Myocyte (in vitro differentiated cells): ENCODE measurements around the gene PPP1R8. TPM values are rescaled to one million over a fixed set of nuclear protein-coding genes. Genes with fewer than 3 reads are reported as not detected.
"Not testable (repeated sequence)": the region's sequence is repeated elsewhere in the genome, so short reads cannot be mapped to it uniquely, and the experiment has no call there.

Experiments used
- DNase-seq: peaks from one replicate; pipeline ENCODE4 v3.0.0-alpha.2; 2012; ENCODE audit warnings: low read depth
- polyA plus RNA-seq: library from polyadenylated mRNA; unstranded; fragments of >200 nt; gene quantifications from one replicate; pipeline ENCODE4 v1.2.1, GENCODE V29; 2012; ENCODE audit warnings: missing spikeins
- total RNA-seq: library from RNA; depleted of rRNA; stranded (reverse); fragments of >200 nt; gene quantifications from 2 replicates; pipeline ENCODE4 v1.2.3, GENCODE V29; 2014

PPP1R8 gene
- total RNA-seq: 37.5 and 48.2 TPM in 2 replicates
- 34.9 TPM for polyA plus RNA-seq

DNA sequence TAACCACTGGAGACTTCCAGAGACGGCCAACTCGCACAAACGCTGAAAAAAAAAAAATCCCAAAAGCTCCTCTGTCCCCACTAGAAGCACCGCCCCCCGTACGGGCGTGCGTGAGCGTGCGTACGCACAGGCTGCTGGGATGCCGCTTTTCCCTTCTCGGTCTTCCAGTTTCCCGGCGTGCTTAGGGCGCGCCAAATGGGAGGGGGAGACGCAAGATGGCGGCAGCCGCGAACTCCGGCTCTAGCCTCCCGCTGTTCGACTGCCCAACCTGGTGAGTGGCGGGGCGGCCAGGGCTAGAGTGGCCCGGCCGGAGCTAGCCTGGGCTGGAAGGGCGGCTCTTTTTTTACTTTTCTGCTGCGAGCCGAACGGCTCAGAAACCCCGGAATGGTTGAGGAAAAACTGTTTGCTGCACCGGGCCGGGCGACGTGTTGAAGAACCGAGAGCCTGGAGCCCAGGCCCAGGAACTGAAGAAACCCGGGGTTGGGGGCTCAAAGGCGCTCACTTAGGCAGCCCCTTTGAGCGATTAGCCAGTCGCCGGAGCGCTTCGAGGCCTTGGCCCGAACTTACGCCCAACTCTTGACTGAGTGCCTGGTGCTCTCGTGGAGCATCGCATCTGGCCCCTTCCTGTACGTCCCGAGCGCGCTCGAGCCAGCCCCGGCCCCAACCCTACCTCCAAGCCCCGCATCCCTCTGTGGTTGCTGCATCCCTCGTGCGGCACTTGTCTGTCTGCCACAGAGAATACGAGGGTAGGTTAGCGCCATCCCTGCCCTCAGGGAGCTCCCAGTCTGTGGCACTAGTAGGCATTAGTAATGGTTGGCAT, at the start of gene PPP1R8:
TSS of gene PPP1R8 (plus strand) at position 162 of the 820 bp plus-strand sequence. CDS start at position 216, 54 bp downstream.
- DNase-seq: peak; percentile 98

DNA sequence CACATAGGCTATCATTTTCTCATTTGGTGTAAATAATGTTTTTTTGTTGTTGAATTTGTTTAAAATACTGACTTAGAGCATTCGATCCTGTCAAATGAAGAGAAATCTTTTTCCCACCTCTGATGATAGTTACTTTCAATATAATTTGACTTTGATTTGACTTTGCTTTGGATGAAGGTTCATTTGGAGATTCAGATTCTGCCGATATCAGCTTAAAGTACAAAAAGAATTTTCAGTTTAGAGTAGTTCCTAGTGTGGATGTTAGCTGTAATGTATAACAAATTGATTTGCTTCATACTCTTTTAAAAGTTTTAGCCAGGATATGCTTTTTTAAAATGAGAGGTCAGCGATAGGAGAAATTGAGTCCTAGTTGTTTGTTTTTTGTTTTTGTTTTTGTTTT, 47.6 kb upstream of the PPP1R8 start:
- no peak for DNase-seq

DNA sequence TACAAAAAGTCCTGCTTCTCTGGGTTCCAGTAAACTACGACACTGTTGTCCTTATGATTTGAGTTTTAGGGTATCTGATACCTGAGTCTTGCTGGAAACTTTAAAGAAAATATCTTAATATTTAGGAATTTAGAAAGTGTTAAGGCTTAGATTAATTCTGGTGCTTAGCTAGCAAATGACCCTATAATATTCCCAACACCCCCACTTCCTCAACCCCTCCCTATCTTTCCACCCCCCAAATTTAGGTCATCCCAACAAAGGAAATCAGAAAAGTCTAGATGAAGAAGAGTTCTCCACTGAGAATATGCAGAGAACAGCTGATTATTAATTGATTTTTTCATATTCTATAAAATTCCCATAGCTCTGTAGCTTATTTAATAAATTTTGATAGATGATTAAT, 45.9 kb upstream of the PPP1R8 start:
- DNase-seq: no peak

DNA sequence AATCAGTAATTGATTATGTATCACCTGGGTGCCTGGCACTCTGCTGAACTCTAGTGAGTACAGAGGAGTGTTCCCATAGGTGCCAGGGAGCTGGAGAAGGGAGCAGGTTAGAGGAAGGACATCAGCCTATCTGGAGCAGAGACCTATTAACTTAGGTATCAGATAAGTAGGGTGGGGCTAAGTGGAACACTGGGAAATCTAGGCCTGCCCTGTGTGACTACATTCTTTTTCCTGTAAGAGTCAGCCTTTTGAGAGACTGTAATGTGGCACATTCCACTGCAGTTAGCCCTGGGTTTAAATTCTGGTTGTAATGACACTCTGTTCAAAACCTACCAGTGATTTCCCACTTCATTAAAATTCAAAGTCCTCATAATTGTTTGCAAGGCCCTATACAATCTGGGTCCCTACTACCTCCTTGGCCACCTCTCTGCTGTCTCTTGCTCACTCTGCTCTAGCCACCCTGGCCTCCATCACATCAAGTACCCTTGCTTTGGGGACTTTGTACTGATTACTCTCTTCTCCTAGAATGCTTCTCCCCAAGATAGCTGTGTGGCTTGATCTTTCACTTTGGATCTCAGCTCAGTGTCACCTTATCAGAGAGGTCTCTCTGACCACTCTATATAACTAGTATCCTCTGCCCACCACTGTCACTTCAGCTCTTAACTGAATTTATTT, 44.7 kb upstream of the PPP1R8 start:
- DNase-seq: no peak

DNA sequence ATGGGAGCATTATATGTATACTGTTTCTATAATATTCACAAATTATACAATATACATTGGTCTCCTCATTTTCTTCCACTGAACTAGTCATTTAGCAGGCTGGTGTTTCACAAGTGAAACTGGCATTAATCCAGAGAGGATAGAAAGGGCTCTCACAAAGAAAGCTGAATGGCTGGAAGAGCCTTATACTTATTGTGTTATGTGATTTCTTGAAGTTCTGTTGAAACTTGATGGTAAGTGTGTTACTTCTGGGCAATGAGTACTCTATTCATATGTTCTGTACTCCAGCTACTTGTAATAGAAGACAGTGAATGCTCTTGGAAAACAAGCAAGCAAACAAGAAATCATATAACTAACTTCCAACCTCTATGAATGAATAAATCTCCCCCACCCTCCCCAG, 42.7 kb upstream of the PPP1R8 start:
- peak; percentile 26 for DNase-seq

DNA sequence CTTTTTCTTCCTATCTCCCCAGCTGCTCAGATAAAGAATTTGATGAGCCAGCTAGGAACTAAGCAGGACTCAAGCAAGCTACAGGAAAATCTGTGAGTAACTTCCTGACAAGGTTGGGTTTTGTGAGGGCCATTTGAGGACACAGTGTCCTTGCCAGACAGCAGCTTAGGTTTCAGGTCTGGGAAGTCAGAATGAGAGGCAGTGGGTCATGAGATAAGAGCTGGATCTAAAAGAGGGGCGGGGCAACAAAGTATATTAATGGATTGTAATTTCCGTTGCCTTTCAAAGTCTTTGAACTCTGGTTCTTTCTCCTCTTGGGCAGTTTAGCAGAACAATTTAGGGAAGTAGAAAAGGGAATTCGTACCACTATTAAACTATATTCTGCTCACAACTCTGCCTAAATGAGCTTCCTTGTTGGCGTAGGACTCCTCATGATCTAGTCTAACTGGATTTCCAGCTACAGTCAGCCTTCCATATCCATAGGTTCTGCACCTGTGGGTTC, 41.0 kb upstream of the PPP1R8 start:
- DNase-seq: peak; percentile 82

DNA sequence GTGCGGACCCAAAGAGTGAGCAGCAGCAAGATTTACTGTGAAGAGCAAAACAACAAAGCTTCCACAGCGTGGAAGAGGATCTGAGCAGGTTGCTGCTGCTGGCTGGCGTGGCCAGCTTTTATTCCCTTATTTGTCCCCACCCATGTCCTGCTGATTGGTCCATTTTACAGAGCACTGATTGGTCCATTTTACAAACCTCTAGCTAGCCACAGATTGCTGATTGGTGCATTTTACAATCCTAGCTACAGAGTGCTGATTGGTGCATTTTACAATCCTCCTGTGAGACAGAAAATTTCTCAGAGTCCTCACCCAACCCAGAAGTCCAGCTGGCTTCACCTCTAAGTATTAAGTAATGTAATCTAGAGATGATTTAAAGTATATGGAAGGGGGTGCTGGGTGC, 40.3 kb upstream of the PPP1R8 start:
- not testable (repeated sequence) for DNase-seq

DNA sequence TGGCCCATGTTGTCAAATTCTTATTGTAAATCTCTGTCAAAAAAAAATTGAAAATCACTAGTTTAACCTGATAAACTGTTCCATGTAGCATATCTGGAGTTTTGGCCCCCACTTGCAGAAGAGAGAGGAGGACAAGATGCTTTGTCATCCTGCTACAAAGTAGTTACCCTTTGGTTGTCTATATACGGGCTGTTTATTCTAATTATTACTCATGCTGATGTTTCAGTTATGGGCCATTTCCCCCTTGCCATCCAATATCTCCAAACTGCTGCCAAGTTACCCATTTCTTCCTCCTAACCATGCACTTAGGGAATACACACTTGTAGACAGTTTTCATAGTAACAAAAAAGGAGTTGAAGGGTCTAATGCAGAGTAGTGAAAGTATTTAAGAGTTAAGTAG, 35.0 kb upstream of the PPP1R8 start:
- no peak for DNase-seq

DNA sequence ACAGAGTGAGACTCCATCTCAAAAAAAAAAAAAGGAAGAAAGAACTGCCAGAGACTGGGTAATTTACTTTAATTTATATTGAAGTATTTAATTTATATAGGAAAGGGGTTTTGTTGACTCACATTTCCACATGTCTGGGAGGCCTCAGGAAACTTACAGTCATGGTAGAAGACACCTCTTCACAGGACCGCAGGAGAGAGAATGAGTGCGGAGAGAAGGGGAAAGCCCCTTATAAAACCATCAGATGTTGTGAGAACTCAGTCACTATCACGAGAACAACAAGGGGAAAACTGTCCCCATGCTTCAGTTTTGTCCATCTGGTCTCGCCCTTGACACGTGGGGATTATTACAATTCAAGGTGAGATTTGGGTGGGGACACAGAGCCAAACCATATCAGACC, 25.8 kb upstream of the PPP1R8 start:
- no peak for DNase-seq

DNA sequence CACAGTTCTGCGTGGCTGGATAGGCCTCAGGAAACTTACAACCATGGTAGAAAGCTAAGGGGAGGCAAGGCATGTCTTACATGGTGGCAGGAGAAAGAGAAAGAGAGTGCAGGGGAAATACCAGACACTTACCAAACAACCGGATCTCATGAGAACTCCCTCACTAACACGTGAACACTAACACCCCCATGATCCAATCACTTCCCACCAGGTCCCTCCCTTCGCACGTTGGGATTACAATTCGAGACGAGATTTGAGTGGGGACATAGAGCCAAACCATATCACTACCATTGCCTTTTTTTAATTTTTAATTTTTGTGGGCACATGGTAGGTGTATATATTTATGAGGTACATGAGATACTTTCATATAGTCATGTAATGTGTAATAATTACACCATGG, 23.8 kb upstream of the PPP1R8 start:
- DNase-seq: no peak

DNA sequence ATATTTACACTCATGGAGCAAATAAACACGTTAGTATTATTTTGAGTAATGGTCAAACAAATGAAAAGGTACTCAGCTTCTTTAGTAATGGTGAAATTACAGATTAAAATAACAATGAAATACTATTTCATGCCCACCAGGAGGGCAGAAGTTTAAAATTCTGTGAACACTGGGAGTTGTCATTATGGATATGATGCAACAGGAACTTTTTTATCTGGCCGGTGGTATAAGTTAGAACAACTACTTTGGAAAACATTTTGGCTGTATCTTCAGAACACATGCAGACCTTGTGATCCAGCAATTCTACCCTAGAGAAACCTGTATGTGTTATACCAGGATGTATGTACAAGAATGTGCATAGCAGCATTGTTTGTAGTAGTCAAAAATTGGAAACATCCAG, 23.2 kb upstream of the PPP1R8 start:
- no peak for DNase-seq

DNA sequence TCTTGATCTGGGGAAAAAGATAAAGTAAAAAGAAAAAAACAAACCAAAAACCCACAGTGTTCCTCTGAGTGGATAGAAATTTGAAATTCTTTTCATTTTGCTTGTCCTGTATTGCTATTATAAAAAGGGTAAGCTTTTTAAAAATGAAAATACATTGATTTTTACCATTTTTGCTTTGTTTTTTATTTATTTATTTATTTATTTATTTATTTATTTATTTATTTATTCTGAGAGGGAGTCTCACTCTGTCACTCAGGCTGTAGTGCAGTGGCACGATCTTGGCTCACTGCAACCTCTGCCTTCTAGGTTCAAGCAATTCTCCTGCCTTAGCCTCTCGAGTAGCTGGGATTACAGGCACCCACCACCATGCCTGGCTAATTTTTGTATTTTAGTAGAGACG, 22.5 kb upstream of the PPP1R8 start:
- DNase-seq: not testable (repeated sequence)

DNA sequence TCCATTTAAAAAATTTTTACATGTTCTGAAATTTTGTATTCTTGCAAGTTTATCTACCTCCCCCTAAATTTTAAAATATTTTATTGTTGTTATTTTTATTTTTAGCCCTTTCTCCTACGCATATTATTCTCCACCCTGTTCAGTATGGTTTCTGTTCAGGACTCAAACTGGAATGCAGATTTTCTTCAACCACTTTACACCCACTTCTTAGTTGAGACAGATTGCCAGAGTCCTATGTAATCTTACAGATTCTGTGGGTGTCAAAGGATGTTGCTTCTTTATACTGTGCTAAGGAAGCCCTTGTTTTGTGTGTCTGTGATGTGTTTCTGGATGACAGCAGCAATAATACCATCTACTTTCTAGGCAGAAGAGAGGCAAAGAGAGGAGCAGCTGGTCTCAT, 20.7 kb upstream of the PPP1R8 start:
- DNase-seq: no peak

DNA sequence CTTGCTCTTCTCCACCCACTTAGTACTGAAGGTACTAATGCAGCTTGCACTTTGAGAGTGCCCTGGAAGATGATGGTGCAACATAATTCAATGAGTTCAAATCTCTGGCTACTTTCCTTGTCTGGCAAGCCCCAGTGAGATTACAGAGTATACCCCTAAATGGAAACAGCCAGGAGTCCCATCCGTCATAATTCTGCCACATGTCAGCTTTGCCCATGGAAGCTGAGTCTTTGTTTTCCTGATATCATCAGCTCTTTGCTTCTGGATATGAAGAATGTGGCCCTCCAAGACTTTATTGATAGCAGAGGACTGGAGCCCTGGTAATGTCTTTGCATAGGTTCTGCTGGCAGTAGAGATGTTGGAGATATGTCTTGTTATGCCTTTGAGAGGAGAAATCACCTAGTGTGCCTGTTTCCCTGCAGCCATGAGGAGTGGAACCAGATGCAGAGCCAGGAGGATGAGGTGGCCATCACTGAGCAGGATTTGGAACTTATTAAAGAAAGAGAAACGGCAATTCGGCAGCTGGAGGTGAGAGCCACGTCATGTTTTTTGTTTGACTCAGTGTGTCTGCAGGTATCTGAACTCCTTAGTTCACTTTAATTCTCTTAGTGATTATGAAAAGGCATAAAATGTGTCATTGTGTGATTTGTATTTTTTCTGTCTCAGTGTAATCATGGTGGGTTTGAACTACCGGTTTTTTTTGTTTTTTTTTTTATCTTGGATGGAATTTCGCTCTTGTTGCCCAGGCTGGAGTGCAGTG, 18.7 kb upstream of the PPP1R8 start:
- no peak for DNase-seq

DNA sequence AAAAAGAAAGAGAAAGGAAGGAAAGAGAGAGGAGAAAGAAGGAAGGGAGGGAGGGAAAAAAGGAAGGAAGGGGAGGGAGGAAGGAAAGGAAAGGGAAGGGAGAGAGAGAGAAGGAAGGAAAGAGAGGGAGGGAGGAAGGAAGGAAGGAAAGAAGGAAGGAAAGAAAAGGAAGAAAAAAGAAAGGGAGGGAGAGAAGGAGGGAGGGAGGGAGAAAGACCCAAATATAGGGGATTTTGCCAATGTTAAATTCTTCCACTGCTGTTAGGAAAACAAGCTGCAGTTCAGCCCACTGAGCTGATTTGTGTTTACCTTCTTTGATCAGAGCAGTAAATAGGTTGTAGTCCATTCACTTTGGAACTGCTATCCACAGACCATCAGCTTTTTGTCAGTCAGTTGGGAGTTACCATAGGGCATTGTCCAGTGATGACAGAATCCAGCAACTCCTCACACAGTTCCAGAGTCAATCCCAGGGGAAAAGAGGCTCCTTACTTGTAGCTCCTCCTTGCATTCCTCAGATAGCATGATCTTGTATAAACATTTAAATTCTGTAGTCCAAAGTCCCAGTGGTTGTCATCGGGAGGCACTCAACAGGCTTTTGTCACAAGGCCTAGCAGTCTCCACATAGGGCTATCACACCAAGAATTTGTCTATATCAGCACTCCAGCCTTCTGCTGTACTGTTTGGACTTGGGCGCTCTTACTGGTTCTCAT, 13.5 kb upstream of the PPP1R8 start:
- peak; percentile 55 for DNase-seq

DNA sequence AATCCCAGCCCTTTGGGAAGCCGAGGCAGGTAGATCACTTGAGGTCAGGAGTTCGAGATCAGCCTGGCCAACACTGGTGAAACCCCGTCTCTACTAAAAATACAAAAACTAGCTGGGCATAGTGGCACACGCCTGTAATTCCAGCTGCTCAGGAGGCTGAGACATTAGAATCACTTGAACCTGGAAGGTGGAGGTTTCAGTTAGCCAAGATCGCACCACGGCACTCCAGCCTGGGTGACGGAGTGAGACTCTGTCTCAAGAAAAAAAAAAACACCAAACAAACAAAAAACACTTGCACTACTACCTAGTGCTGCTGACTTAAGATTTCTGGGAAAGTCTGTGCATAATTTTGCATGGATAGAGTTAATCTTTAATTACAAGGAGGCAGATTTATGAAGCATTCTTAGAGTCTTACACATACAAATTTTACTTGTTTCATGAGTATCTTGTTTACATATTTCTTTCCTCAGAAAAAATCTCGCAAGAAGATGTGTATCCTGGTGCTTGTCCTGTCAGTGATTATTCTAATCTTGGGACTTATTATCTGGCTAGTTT, 8.7 kb upstream of the PPP1R8 start:
- no peak for DNase-seq

DNA sequence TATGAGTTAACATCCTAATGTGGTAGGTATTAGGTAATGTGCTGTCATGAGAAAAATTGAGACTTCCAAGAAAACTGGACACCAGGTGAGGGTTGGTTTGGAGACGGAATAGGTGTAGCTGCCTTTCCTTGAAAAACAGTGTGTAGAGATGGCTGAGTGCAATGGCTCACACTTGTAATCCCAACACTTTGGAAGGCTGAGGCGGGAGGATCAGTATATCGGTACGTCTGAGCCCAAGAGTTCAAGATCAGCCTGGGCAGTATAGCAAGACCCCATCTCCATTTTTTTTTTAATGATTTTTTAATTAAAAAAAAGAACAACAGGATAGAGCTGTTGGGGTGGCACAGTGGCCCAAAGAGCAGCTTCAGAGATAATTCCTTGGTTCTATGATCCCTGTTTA, 6.8 kb upstream of the PPP1R8 start:
- DNase-seq: no peak

DNA sequence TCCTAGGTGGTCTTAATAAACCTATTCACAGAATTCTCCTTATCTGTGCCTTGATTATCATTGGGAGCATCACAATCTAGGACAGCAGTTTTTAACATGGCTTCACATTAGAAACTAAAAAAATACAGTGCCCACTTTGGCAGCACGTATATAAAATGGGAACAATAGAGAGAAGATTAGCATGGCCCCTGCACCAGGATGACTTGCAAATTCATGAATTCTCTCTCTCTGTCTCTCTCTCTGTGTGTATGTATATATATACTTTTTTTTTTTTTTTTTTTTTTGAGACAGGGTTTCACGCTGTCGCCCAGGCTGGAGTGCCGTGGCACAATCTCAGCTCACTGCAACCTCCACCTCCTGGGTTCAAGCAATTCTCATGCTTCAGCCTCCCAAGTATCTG, 6.2 kb upstream of the PPP1R8 start:
- no peak for DNase-seq

DNA sequence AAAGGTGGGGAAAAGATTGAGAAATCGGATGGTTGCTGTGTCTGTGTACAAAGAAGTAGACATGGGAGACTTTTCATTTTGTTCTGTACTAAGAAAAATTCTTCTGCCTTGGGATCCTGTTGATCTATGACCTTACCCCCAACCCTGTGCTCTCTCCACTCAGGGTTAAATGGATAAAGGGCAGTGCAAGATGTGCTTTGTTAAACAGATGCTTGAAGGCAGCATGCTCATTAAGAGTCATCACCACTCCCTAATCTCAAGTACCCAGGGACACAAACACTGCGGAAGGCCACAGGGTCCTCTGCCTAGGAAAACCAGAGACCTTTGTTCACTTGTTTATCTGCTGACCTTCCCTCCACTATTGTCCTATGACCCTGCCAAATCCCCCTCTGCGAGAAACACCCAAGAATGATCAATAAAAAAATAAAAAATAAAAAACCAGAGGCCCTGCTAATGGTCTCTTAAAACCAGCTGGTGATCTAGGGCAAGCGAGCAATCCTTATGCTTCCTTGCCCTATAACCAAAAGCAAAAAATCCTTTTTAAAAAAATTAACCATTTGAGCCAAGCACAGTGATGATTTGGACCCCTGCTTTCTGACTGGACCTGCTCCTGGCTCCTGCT, 1.1 kb upstream of the PPP1R8 start:
- DNase-seq: not testable (repeated sequence)
